GM19438 (cell line): ENCODE data around the gene ZNF594.
"Not testable (repeated sequence)": the region's sequence is repeated elsewhere in the genome, so short reads cannot be mapped to it uniquely, and the experiment has no call there.

Experiments
- ATAC-seq: cut with Tn5 transposase; IDR thresholded peaks from one replicate; pipeline ENCODE4 v1.9.1; 2021; ENCODE audit warnings: low read depth; ENCODE audit not compliant: unreplicated experiment

The ZNF594 gene

GRCh38 chr17:5137511-5138197 is 54.0 kb downstream of the ZNF594 start:
- not testable (repeated sequence) for ATAC-seq

GRCh38 chr17:5136580-5137412 is 54.9 kb downstream of the ZNF594 start:
- ATAC-seq: not testable (repeated sequence)

GRCh38 chr17:5135726-5136579 is 55.7 kb downstream of the ZNF594 start:
- no peak for ATAC-seq

GRCh38 chr17:5135131-5135712 is 56.4 kb downstream of the ZNF594 start:
- not testable (repeated sequence) for ATAC-seq

GRCh38 chr17:5134571-5134970 is 57.1 kb downstream of the ZNF594 start:
- ATAC-seq: not testable (repeated sequence)

- ATAC-seq: not testable (repeated sequence)
These were observed 57.7 kb downstream of the ZNF594 start for GRCh38 chr17:5133961-5134360.

GRCh38 chr17:5133311-5133710 is 58.4 kb downstream of the ZNF594 start:
- no peak for ATAC-seq

GRCh38 chr17:5132503-5133225 is 59.0 kb downstream of the ZNF594 start:
- ATAC-seq: not testable (repeated sequence)

- not testable (repeated sequence) for ATAC-seq
These were observed 59.7 kb downstream of the ZNF594 start for GRCh38 chr17:5131799-5132502.

GRCh38 chr17:5131146-5131715 is 60.4 kb downstream of the ZNF594 start:
- no peak for ATAC-seq

- ATAC-seq: not testable (repeated sequence)
These were observed 61.0 kb downstream of the ZNF594 start for GRCh38 chr17:5130687-5131086.

- not testable (repeated sequence) for ATAC-seq
These were observed 61.4 kb downstream of the ZNF594 start for GRCh38 chr17:5130261-5130660.

GRCh38 chr17:5129770-5130169 is 61.9 kb downstream of the ZNF594 start:
- ATAC-seq: not testable (repeated sequence)
